ENCODE results near the gene PCDHGC3. TPM values are rescaled to one million over a fixed set of nuclear protein-coding genes. Genes with fewer than 3 reads are reported as not detected.

PCDHGC3 gene
- polyA plus RNA-seq, 1 experiment: 56.3 TPM

- ChIA-PET CTCF (interaction anchor here (0.7 to 11.0 kb wide), 13 partner anchors 10 to 188 kb away, joined by 3 to 170 read pairs (median 7); partner anchors contain the start of genes PCDHGA10, PCDHGA11, PCDHGA12 and PCDHGB6), POLR2A (interaction anchor here (1.1 kb wide), 1 partner anchor 19 kb away, joined by 4 read pairs; the partner anchor contains the start of gene PCDHGC5)
- Histone ChIP-seq H3K27me3 (ENCODE audit: control insufficient read depth, insufficient read depth, low read length) (no peaks in the 10 kb centered on the region), H3K4me3 (ENCODE audit: low read depth, low read length) (no peak overlapping the region), H3K36me3 (ENCODE audit: control insufficient read depth, insufficient read depth, low read length) (peaks cover 25% of the 10 kb centered on the region)
- DNase-seq (ENCODE audit: low read depth): peak; percentile 60
- TF ChIP-seq CTCF (IDR thresholded peaks at IDR 0.05; ENCODE audit: insufficient read depth, low read depth, low read length): no peak
Observed at GRCh38 chr5:141507387-141508091, 31.8 kb downstream of the PCDHGC3 start.

- Histone ChIP-seq H3K36me3 (ENCODE audit: control insufficient read depth, insufficient read depth, low read length) (peaks cover 25% of the 10 kb centered on the region), H3K4me3 (ENCODE audit: low read depth, low read length) (peak overlapping the region; percentile 30), H3K27me3 (ENCODE audit: control insufficient read depth, insufficient read depth, low read length) (no peaks in the 10 kb centered on the region)
- TF ChIP-seq CTCF (IDR thresholded peaks at IDR 0.05; ENCODE audit: insufficient read depth, low read depth, low read length): no peak
- CTCF ChIA-PET: interaction anchor here (0.6 to 11.0 kb wide), 12 partner anchors 16 to 189 kb away, joined by 3 to 170 read pairs (median 6); partner anchors contain the start of genes PCDHGA10, PCDHGA11, PCDHGA12 and PCDHGC3
- POLR2A ChIA-PET: interaction anchor here (1.1 kb wide), 1 partner anchor 20 kb away, joined by 4 read pairs; the partner anchor contains the start of gene PCDHGC5
- DNase-seq (ENCODE audit: low read depth): no peak
Observed at GRCh38 chr5:141508440-141508797, 32.7 kb downstream of the PCDHGC3 start.

- POLR2A ChIA-PET: interaction anchor here (0.7 to 1.0 kb wide), 2 partner anchors 12 to 16 kb away, joined by 3 to 8 read pairs; no protein-coding TSS in a partner anchor
Observed at GRCh38 chr5:141508798-141509611, 33.2 kb downstream of the PCDHGC3 start.

GRCh38 chr5:141510160-141510559 is 34.4 kb downstream of the PCDHGC3 start:
- ChIA-PET POLR2A (no interaction called here), CTCF (interaction anchor here (0.9 to 11.0 kb wide), 5 partner anchors 14 to 80 kb away, joined by 3 to 170 read pairs (median 21); partner anchors contain the start of genes PCDHGA12 and PCDHGC3)
- DNase-seq (ENCODE audit: low read depth): no peak
- H3K36me3 ChIP-seq (ENCODE audit: control insufficient read depth, insufficient read depth, low read length): peaks cover 19% of the 10 kb centered on the region
- no peak overlapping the region for H3K4me3 ChIP-seq (ENCODE audit: low read depth, low read length)
- no peak for TF ChIP-seq CTCF (IDR thresholded peaks at IDR 0.05; ENCODE audit: insufficient read depth, low read depth, low read length)
- H3K27me3 ChIP-seq (ENCODE audit: control insufficient read depth, insufficient read depth, low read length): no peaks in the 10 kb centered on the region

More at GRCh38 chr5:141508798-141509611, 33.2 kb downstream of the PCDHGC3 start:
- Histone ChIP-seq H3K4me3 (ENCODE audit: low read depth, low read length) (peak overlapping the region; percentile 30), H3K36me3 (ENCODE audit: control insufficient read depth, insufficient read depth, low read length) (peaks cover 23% of the 10 kb centered on the region), H3K27me3 (ENCODE audit: control insufficient read depth, insufficient read depth, low read length) (no peaks in the 10 kb centered on the region)
- DNase-seq (ENCODE audit: low read depth): peak; percentile 80
- CTCF ChIA-PET: interaction anchor here (0.6 to 11.0 kb wide), 10 partner anchors 15 to 189 kb away, joined by 3 to 170 read pairs (median 8); partner anchors contain the start of genes PCDHGA1, PCDHGA12, PCDHGC3 and PCDHGC5
- no peak for TF ChIP-seq CTCF (IDR thresholded peaks at IDR 0.05; ENCODE audit: insufficient read depth, low read depth, low read length)

All from BJ (cell line).